HL-60 (cell line): ENCODE measurements around the gene EPB41L2.
"Not testable (repeated sequence)": the region's sequence is repeated elsewhere in the genome, so short reads cannot be mapped to it uniquely, and the experiment has no call there.

ENCODE experiments used
- DNase-seq, 2 experiments: peaks; one replicate each; pipeline ENCODE4 v3.0.0-alpha.2; 2010 to 2020; ENCODE audit warnings: low read depth in 1 of 2, low spot score in 1 of 2
- H3K27ac ChIP-seq: fragments of 250-450 bp; sonication (Bioruptor Pico); replicated peaks from 2 replicates; pipeline ENCODE4 v1.5.1; 2020; ENCODE audit warnings: mild to moderate bottlenecking, moderate library complexity
- H3K27me3 ChIP-seq: fragments of 250-450 bp; sonication (Bioruptor Pico); 2 replicates; pipeline ENCODE4 v1.5.1; 2021; ENCODE audit warnings: mild to moderate bottlenecking, moderate library complexity; ENCODE audit not compliant: insufficient read depth, poor library complexity, severe bottlenecking
- H3K4me3 ChIP-seq: replicated peaks from 2 replicates; pipeline ENCODE4 v1.5.1; 2011; ENCODE audit warnings: mild to moderate bottlenecking, control low read depth, low read length; ENCODE audit not compliant: insufficient read depth
- CTCF ChIP-seq: IDR thresholded peaks from one replicate; pipeline ENCODE4 v1.5.1; 2011; ENCODE audit warnings: low read length, control low read depth, inconsistent platforms; ENCODE audit not compliant: insufficient read depth
- GABPA ChIP-seq: IDR thresholded peaks from 2 replicates; pipeline ENCODE4 v1.6.1; 2012; ENCODE audit warnings: low read depth
- POLR2AphosphoS5 ChIP-seq: IDR thresholded peaks from 2 replicates; pipeline ENCODE4 v1.6.1; 2012; ENCODE audit warnings: low read depth
- REST ChIP-seq: IDR thresholded peaks from 2 replicates; pipeline ENCODE4 v1.6.1; 2012; ENCODE audit warnings: low read depth; ENCODE audit not compliant: insufficient replicate concordance
- SPI1 ChIP-seq: IDR thresholded peaks from 2 replicates; pipeline ENCODE4 v1.6.1; 2012; ENCODE audit warnings: low read depth, mild to moderate bottlenecking, borderline replicate concordance

Gene EPB41L2

GRCh38 chr6:130944486-130944885 is 118.6 kb downstream of the EPB41L2 start:
- Histone ChIP-seq H3K27ac (no peak overlapping the region), H3K4me3 (no peak overlapping the region), H3K27me3 (no peaks in the 10 kb centered on the region)
- DNase-seq = no peak
- TF ChIP-seq POLR2AphosphoS5 = no peak
- TF ChIP-seq GABPA = no peak
- TF ChIP-seq SPI1 = no peak
- TF ChIP-seq REST = no peak
- no peak for TF ChIP-seq CTCF

GRCh38 chr6:130943738-130944137 is 119.3 kb downstream of the EPB41L2 start:
- TF ChIP-seq CTCF = no peak
- no peak for TF ChIP-seq POLR2AphosphoS5
- no peak for TF ChIP-seq REST
- no peak for TF ChIP-seq GABPA
- no peak for TF ChIP-seq SPI1
- no peak overlapping the region for H3K4me3 ChIP-seq
- DNase-seq = no peak
- no peaks in the 10 kb centered on the region for H3K27me3 ChIP-seq
- no peak overlapping the region for H3K27ac ChIP-seq

- H3K27ac ChIP-seq, H3K4me3 ChIP-seq, DNase-seq, H3K27me3 ChIP-seq: not testable (repeated sequence)
Observed at GRCh38 chr6:130942752-130943151, 120.3 kb downstream of the EPB41L2 start.

GRCh38 chr6:130937942-130938604 is 125.0 kb downstream of the EPB41L2 start:
- Histone ChIP-seq H3K27me3 (no peaks in the 10 kb centered on the region), H3K27ac (no peak overlapping the region), H3K4me3 (no peak overlapping the region)
- no peak for TF ChIP-seq CTCF
- no peak for TF ChIP-seq POLR2AphosphoS5
- no peak for TF ChIP-seq REST
- TF ChIP-seq GABPA = no peak
- TF ChIP-seq SPI1 = no peak
- no peak for DNase-seq
